GM18526 (cell line): ENCODE data around the gene MTRR.

ENCODE experiments used
- POLR2A ChIP-seq: IDR thresholded peaks from 3 replicates; pipeline ENCODE4 v1.6.1; 2011; ENCODE audit not compliant: insufficient read length; ENCODE audit errors: extremely low read depth

The MTRR gene

GRCh38 chr5:7877851-7878250 is 8.9 kb downstream of the MTRR start:
- TF ChIP-seq POLR2A, result no peak

- TF ChIP-seq POLR2A, result no peak
Measured at GRCh38 chr5:7878381-7878873, 9.5 kb downstream of the MTRR start.

- no peak for TF ChIP-seq POLR2A
Measured at GRCh38 chr5:7881091-7881490, 12.1 kb downstream of the MTRR start.

- no peak for TF ChIP-seq POLR2A
Measured at GRCh38 chr5:7881816-7882215, 12.9 kb downstream of the MTRR start.

GRCh38 chr5:7882926-7883325 is 14.0 kb downstream of the MTRR start:
- no peak for TF ChIP-seq POLR2A

- TF ChIP-seq POLR2A, result no peak
Measured at GRCh38 chr5:7884491-7885267, 15.7 kb downstream of the MTRR start.

GRCh38 chr5:7886849-7887475 is 18.0 kb downstream of the MTRR start:
- TF ChIP-seq POLR2A, result no peak

- TF ChIP-seq POLR2A, result no peak
Measured at GRCh38 chr5:7888901-7889300, 20.0 kb downstream of the MTRR start.

- no peak for TF ChIP-seq POLR2A
Measured at GRCh38 chr5:7894439-7894838, 25.5 kb downstream of the MTRR start.

GRCh38 chr5:7894860-7895259 is 25.9 kb downstream of the MTRR start:
- no peak for TF ChIP-seq POLR2A

- TF ChIP-seq POLR2A, result no peak
Measured at GRCh38 chr5:7897014-7897600, 28.2 kb downstream of the MTRR start.

GRCh38 chr5:7902201-7902600 is 33.3 kb downstream of the MTRR start:
- TF ChIP-seq POLR2A, result no peak

- TF ChIP-seq POLR2A, result no peak
Measured at GRCh38 chr5:7902666-7903625, 34.0 kb downstream of the MTRR start.

- no peak for TF ChIP-seq POLR2A
Measured at GRCh38 chr5:7904170-7904569, 35.2 kb downstream of the MTRR start.

- TF ChIP-seq POLR2A, result no peak
Measured at GRCh38 chr5:7907612-7908011, 38.7 kb downstream of the MTRR start.
